ENCODE results near the gene SYP. TPM values are rescaled to one million over a fixed set of nuclear protein-coding genes. Genes with fewer than 3 reads are reported as not detected.

The SYP gene
- total and polyA plus RNA-seq, 9 of the 15 experiments (the other 6 are each of a cell fraction or from before 2014, with no cell fraction given) = 0.48 to 5.1 (median 2.6) TPM

DNA sequence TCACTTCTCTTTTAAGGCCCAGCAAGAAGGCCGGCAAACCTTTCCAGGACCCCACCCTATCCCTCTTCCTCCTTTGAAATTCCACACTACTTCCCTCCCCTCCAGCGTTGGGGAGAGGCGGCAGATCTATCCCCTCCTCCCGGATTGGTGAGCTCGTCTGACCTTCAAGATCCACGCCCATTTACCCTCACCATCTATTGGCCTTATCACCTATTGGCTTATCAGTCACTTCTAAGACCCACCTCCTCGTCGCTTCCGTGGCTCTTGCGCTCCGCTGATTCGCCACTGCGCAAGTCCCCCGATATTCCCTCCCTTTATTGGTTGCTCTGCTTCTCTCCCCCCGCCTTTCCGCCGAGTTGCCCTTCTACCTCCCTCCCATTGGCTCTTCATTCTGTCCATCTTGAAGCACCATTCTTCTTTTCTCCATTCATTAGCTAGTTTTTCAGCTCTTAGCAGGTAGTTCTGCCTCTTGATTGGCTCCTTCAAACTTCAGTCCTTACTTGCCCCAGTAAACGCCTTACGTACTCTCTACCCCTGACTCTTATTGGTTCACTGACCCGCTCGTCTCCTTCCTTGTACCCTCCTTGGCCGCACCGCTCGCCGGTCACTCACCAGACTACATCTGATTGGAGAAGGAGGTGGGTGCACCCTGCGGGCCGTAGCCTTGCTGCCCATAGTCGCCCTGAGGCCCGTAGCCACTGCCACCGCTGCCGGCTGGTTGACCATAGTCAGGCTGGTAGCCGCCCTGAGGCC is 9.0 kb downstream of the SYP start (continued):
- TF ChIP-seq ZBTB40 (IDR thresholded peaks at IDR 0.05) (peak; percentile 89), ZBTB40 (CRISPR knock-in tag; IDR thresholded peaks at IDR 0.05) (no peak), PRDM10 (IDR thresholded peaks at IDR 0.05; ENCODE audit: partially characterized antibody) (peak; percentile 83), HDAC1 (IDR thresholded peaks at IDR 0.05) (0 out of 4 replicates have a peak, but pooled peaks of 1 of the 2 experiments have one; percentile 52), SMARCC2 (IDR thresholded peaks at IDR 0.05; ENCODE audit: low read depth) (no peak), SOX6 (IDR thresholded peaks at IDR 0.05) (no peak), RBM14 (IDR thresholded peaks at IDR 0.05; ENCODE audit: borderline replicate concordance, insufficient read depth, low read depth, low read length) (no peak), ZNF140 (CRISPR knock-in tag; IDR thresholded peaks at IDR 0.05) (no peak), FOS (IDR thresholded peaks at IDR 0.05; ENCODE audit: extremely low read depth, insufficient read length) (peak; percentile 90), C11orf30 (IDR thresholded peaks at IDR 0.05; ENCODE audit: low read depth) (no peak), CCAR2 (IDR thresholded peaks at IDR 0.05; ENCODE audit: low read depth, low read length) (no peak), ELF2 (CRISPR knock-in tag; IDR thresholded peaks at IDR 0.05) (no peak), NR2C2 (CRISPR knock-in tag; IDR thresholded peaks at IDR 0.05) (no peak), NR2C2 (tag; IDR thresholded peaks at IDR 0.05) (peak; percentile 89), PHF20 (IDR thresholded peaks at IDR 0.05; ENCODE audit: partially characterized antibody) (no peak), U2AF1 (optimal IDR thresholded peaks at IDR 0.05; ENCODE audit: low read depth, low read length) (no peak)
